Karpas-422 (cell line): ENCODE data around the gene RPL7A. TPM values are rescaled to one million over a fixed set of nuclear protein-coding genes. Genes with fewer than 3 reads are reported as not detected.
"Not testable (repeated sequence)": the region's sequence is repeated elsewhere in the genome, so short reads cannot be mapped to it uniquely, and the experiment has no call there.

Experiments used
- DNase-seq: peaks from one replicate; pipeline ENCODE4 v3.0.0-alpha.2; 2015
- H2AFZ ChIP-seq: fragments of 200-600 bp; sonication (generic); 2 replicates; pipeline ENCODE4 v1.6.1; 2014; ENCODE audit warnings: antibody characterized with exemption, low read length, mixed read lengths
- H3K27ac ChIP-seq: fragments of 200-600 bp; sonication (generic); 2 replicates; pipeline ENCODE4 v1.5.1; 2014; ENCODE audit warnings: mild to moderate bottlenecking, low read length, moderate library complexity
- H3K27me3 ChIP-seq: fragments of 200-600 bp; sonication (generic); 2 replicates; pipeline ENCODE4 v1.6.1; 2014; ENCODE audit warnings: low read length, mixed read lengths
- H3K36me3 ChIP-seq: fragments of 200-600 bp; sonication (generic); 2 replicates; pipeline ENCODE4 v1.6.1; 2014; ENCODE audit warnings: low read length, mixed read lengths; ENCODE audit not compliant: insufficient read depth
- H3K4me1 ChIP-seq: fragments of 200-600 bp; sonication (generic); 2 replicates; pipeline ENCODE4 v1.6.1; 2014; ENCODE audit warnings: mild to moderate bottlenecking, low read length, mixed read lengths
- H3K4me2 ChIP-seq: fragments of 200-600 bp; sonication (generic); 2 replicates; pipeline ENCODE4 v1.6.1; 2014; ENCODE audit warnings: low read length, low read depth, mild to moderate bottlenecking; ENCODE audit not compliant: poor library complexity, severe bottlenecking
- H3K4me3 ChIP-seq: fragments of 200-600 bp; sonication (generic); 2 replicates; pipeline ENCODE4 v1.5.1; 2014; ENCODE audit warnings: mild to moderate bottlenecking, antibody characterized with exemption, low read length, mixed read lengths
- H3K79me2 ChIP-seq: fragments of 200-600 bp; sonication (generic); 2 replicates; pipeline ENCODE4 v1.6.1; 2014; ENCODE audit warnings: mild to moderate bottlenecking, low read length, mixed read lengths
- H3K9ac ChIP-seq: fragments of 200-600 bp; sonication (generic); 2 replicates; pipeline ENCODE4 v1.6.0; 2014; ENCODE audit warnings: low read length
- H3K9me2 ChIP-seq: fragments of 200-600 bp; sonication (generic), shearing (Covaris generic); replicated peaks from 2 replicates; pipeline ENCODE4 v1.6.0; 2014; ENCODE audit warnings: mild to moderate bottlenecking, low read length, moderate library complexity; ENCODE audit not compliant: insufficient read depth
- H3K9me3 ChIP-seq: fragments of 300-700, 200-600 bp; sonication (generic); 2 replicates; pipeline ENCODE4 v1.6.1; 2014; ENCODE audit warnings: low read length, mixed read lengths
- H4K20me1 ChIP-seq: fragments of 200-600 bp; sonication (generic); 2 replicates; pipeline ENCODE4 v1.6.1; 2014; ENCODE audit warnings: mild to moderate bottlenecking, antibody characterized with exemption, low read length, low read depth; ENCODE audit not compliant: insufficient read depth
- total RNA-seq: library from RNA; depleted of rRNA; stranded (reverse); fragments of >200 nt; shearing (Covaris generic); gene quantifications from 2 replicates; pipeline ENCODE4 v1.2.3, GENCODE V29; 2014; ENCODE audit warnings: low replicate concordance

Gene RPL7A
- total RNA-seq, 1 experiment from 2014 or later = 2,407 TPM

DNA sequence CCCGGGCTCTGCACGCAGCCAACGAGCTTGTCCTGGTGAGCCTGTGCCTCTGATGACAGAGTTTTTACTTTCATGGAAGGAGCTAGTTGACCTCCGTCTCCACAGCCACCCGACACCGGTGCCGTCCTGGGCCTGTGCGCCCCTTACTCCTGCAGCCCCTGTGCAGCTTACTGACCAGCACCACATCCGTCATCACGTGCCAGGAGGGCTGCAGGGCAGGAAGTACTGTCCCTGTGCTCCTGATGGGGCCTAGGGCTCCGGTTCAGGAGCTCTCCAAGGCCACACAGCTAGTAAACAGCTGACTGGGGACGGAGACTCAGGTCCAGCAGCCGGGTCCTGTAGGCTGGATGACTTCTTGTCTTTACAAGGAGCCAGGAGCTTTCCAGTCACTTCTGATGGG, 38.3 kb downstream of the RPL7A start:
- H3K79me2 ChIP-seq = no peaks in the 10 kb centered on the region
- no peak for DNase-seq
- H3K4me1 ChIP-seq = no peaks in the 10 kb centered on the region
- no peaks in the 10 kb centered on the region for H3K36me3 ChIP-seq
- H3K9me3 ChIP-seq = peaks cover 4% of the 10 kb centered on the region; the same call in 1 of the 2 replicates
- H3K4me2 ChIP-seq = no peak overlapping the region
- no peak overlapping the region for H2AFZ ChIP-seq
- no peak overlapping the region for H3K27ac ChIP-seq
- no peak overlapping the region for H3K4me3 ChIP-seq
- no peaks in the 10 kb centered on the region for H3K9me2 ChIP-seq
- H4K20me1 ChIP-seq = no peaks in the 10 kb centered on the region
- H3K9ac ChIP-seq = no peak overlapping the region
- no peaks in the 10 kb centered on the region for H3K27me3 ChIP-seq

DNA sequence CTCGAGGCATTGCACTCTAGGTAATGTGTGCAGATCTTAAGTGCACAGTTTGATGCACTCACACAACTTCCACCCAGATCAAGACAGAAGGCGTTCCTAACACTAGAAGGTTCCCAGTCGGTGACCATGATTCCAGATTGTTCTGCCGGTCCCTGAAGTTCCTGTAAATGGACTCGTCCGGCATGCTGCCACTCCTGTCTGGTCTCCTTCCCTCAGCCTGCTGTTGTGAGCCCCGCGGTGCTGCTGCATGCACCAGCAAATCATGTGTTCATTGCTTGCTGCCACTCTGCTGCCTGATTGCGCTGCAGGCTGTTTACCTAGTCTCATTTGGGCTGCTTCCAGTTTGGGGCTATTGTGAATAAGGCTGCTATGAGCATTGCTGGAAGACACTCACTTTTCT, 39.7 kb downstream of the RPL7A start:
- Histone ChIP-seq H3K4me1 (no peaks in the 10 kb centered on the region), H3K36me3 (no peaks in the 10 kb centered on the region), H3K9me2 (no peaks in the 10 kb centered on the region), H3K4me2 (no peak overlapping the region), H3K9me3 (peaks cover 3% of the 10 kb centered on the region; the same call in 1 of the 2 replicates), H3K9ac (no peak overlapping the region), H3K79me2 (no peaks in the 10 kb centered on the region), H4K20me1 (no peaks in the 10 kb centered on the region), H2AFZ (no peak overlapping the region), H3K27me3 (no peaks in the 10 kb centered on the region), H3K27ac (no peak overlapping the region), H3K4me3 (no peak overlapping the region)
- no peak for DNase-seq

DNA sequence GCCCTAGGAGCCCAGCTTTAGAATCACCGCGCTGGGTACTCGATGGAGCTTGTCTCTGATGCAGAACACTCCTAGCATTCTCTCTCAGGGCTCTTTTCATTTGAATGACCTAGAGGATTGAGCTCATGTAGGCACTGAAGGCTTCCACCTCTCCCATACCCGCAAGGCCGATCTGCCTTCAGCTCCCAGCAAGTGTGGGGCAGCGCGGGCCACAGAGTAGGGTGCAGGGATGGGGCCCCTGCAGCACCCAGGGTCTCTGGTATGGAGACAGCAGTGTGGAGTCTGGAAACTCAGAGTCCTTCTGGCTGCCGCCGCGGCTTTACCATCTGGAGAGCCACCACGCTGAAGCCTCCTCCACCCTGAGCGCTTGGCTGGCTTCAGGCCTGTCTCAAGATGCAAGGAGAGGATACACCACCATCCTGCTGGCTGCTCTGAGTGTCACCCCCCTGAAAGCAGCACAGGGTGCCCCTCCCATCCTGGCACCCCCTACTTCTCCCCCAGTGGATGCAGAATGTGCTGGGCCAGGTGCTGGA, 41.1 kb downstream of the RPL7A start:
- H3K9me3 ChIP-seq = no peaks in the 10 kb centered on the region
- H3K4me1 ChIP-seq = no peaks in the 10 kb centered on the region
- no peak overlapping the region for H3K9ac ChIP-seq
- H3K27me3 ChIP-seq = no peaks in the 10 kb centered on the region
- no peak overlapping the region for H3K27ac ChIP-seq
- no peaks in the 10 kb centered on the region for H3K36me3 ChIP-seq
- no peak overlapping the region for H3K4me2 ChIP-seq
- no peak overlapping the region for H3K4me3 ChIP-seq
- H3K79me2 ChIP-seq = no peaks in the 10 kb centered on the region
- H4K20me1 ChIP-seq = no peaks in the 10 kb centered on the region
- no peak for DNase-seq
- no peak overlapping the region for H2AFZ ChIP-seq
- H3K9me2 ChIP-seq = no peaks in the 10 kb centered on the region

DNA sequence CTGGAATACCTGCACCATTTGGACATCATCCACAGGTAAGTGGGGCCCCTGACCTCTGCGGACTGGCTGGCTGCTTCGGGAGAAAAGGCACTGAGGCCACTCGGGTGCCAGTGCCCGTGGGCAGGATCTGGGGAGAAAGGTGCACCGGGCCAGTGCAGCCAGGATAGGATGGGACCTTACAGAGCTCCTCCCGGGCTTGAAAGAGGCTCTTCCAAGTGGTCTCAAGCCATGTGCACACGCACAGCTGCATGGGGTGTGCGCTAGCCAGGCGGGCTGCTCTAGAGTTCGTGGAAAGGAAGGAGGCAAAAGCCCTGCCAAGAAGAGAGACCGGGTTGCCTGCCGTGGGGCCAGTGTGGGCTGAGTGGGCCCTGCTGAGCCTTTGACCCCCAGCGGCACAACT, 41.5 kb downstream of the RPL7A start:
- Histone ChIP-seq H3K4me2 (no peak overlapping the region), H2AFZ (no peak overlapping the region), H3K9ac (no peak overlapping the region), H3K4me3 (no peak overlapping the region), H3K27me3 (no peaks in the 10 kb centered on the region), H3K9me3 (no peaks in the 10 kb centered on the region), H3K4me1 (no peaks in the 10 kb centered on the region), H3K9me2 (no peaks in the 10 kb centered on the region), H3K27ac (no peak overlapping the region), H3K36me3 (no peaks in the 10 kb centered on the region), H4K20me1 (no peaks in the 10 kb centered on the region), H3K79me2 (no peaks in the 10 kb centered on the region)
- DNase-seq = no peak

DNA sequence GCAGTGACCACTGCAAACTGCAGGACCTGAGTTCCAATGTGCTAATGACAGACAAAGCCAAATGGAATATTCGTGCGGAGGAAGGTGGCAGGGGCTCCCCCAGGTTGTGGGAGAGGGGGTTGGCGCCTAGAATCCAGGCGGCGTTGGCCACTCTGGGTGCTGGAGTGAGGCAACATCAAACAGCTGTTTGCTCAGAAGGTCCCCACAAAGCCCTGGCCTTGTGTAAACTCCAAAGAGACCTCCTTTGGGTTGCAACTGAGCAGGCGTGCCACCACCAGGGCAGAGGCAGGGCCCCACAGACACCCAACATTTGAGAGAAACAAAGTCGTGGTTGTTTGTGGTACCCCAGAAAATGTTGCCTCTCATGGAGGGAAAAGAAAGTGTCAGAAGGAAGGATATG, 42.7 kb downstream of the RPL7A start:
- Histone ChIP-seq H3K27me3 (no peaks in the 10 kb centered on the region), H3K4me1 (no peaks in the 10 kb centered on the region), H3K4me2 (no peak overlapping the region), H3K79me2 (no peaks in the 10 kb centered on the region), H3K36me3 (no peaks in the 10 kb centered on the region), H2AFZ (no peak overlapping the region), H3K4me3 (no peak overlapping the region), H3K9me3 (no peaks in the 10 kb centered on the region), H3K27ac (no peak overlapping the region), H3K9ac (no peak overlapping the region), H3K9me2 (no peaks in the 10 kb centered on the region), H4K20me1 (no peaks in the 10 kb centered on the region)
- no peak for DNase-seq

DNA sequence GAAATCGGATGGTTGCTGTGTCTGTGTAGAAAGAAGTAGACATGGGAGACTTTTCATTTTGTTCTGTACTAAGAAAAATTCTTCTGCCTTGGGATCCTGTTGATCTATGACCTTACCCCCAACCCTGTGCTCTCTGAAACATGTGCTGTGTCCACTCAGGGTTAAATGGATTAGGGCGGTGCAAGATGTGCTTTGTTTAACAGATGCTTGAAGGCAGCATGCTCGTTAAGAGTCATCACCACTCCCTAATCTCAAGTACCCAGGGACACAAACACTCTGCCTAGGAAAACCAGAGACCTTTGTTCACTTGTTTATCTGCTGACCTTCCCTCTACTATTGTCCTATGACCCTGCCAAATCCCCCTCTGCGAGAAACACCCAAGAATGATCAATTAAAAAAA, 43.4 kb downstream of the RPL7A start:
- H3K4me1 ChIP-seq, H3K9me3 ChIP-seq, H3K4me2 ChIP-seq, H3K79me2 ChIP-seq, H3K9me2 ChIP-seq, H4K20me1 ChIP-seq, H3K36me3 ChIP-seq, DNase-seq, H3K4me3 ChIP-seq, H3K27ac ChIP-seq, H3K27me3 ChIP-seq, H3K9ac ChIP-seq, H2AFZ ChIP-seq: not testable (repeated sequence)

DNA sequence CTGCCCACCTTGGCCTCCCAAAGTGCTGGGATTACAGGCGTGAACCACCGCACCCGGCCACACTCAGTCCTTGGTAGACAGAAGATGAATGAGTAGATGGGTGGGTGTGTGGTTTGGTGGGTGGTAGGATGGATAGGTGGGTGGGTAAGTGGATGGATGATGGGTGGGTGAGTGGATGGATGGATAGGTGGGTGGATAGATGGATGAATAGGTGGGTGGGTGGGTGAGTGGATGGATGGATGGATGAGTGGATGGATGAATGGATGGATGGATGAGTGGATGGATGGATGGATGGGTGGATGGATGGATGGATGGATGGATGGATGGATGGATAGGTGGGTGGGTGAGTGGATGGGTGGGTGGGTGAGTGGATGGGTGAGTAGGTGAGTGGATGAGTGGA, 44.3 kb downstream of the RPL7A start:
- DNase-seq, H4K20me1 ChIP-seq, H3K79me2 ChIP-seq: not testable (repeated sequence)

DNA sequence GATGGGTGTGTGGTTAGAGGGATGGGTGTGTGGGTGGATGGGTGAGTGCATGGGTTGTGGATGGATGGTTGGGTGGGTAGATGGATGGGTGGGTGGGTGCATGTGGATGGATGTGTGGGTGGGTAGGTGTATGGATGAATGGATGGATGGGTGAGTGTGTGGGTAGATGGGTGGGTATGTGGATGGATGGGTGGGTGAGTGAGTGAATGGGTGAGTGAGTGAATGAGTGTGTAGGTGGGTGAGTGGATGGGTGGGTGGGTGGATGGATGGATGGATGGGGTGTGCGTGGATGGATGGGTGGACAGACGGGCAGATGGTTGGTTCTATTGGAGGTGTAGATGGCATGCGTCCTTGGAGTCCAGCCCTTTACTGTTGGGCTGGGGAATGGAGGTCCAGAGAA, 45.4 kb downstream of the RPL7A start:
- H3K27ac ChIP-seq = no peak overlapping the region
- H3K9ac ChIP-seq = no peak overlapping the region
- no peaks in the 10 kb centered on the region for H3K27me3 ChIP-seq
- H3K36me3 ChIP-seq = no peaks in the 10 kb centered on the region
- no peaks in the 10 kb centered on the region for H3K79me2 ChIP-seq
- H4K20me1 ChIP-seq = no peaks in the 10 kb centered on the region
- H3K9me3 ChIP-seq = no peaks in the 10 kb centered on the region
- DNase-seq = no peak
- no peak overlapping the region for H3K4me2 ChIP-seq
- H3K4me1 ChIP-seq = no peaks in the 10 kb centered on the region
- no peak overlapping the region for H2AFZ ChIP-seq
- no peak overlapping the region for H3K4me3 ChIP-seq
- H3K9me2 ChIP-seq = no peaks in the 10 kb centered on the region

More for the DNA sequence above, 44.3 kb downstream of the RPL7A start:
- H3K9me2 ChIP-seq, H3K9ac ChIP-seq, H3K36me3 ChIP-seq, H3K4me1 ChIP-seq, H3K9me3 ChIP-seq, H3K27ac ChIP-seq, H3K27me3 ChIP-seq, H2AFZ ChIP-seq, H3K4me3 ChIP-seq, H3K4me2 ChIP-seq: not testable (repeated sequence)
